Panc1 (cell line): ENCODE data around the gene TSKU. TPM values are rescaled to one million over a fixed set of nuclear protein-coding genes. Genes with fewer than 3 reads are reported as not detected.

Source experiments
- ATAC-seq: fragments of 200-7000 bp; cut with Tn5 transposase; 2 replicates; pipeline ENCODE4 v1.9.1; 2020; ENCODE audit warnings: mild to moderate bottlenecking, moderate library complexity
- BruUV-seq: library from RNA; stranded (reverse); fragments of 400-500 nt; replicated peaks from 2 replicates; lab custom pipeline; 2021; lab: Mats Ljungman, UMichigan
- CTCF ChIA-PET: fragments of 300-600 bp; sonication (Branson Sonifier 250); formaldehyde crosslinking; loops from one replicate; lab custom pipeline; 2022; ENCODE audit warnings: antibody characterized with exemption; lab: Charles Lee
- POLR2A ChIA-PET: fragments of 300-600 bp; sonication (Branson Sonifier 250); formaldehyde crosslinking; loops from one replicate; lab custom pipeline; 2022; ENCODE audit warnings: antibody characterized with exemption; lab: Charles Lee
- DNase-seq: peaks from one replicate; pipeline ENCODE4 v3.0.0-alpha.2; 2010; ENCODE audit warnings: low read depth, low spot score
- H3K27ac ChIP-seq: 2 replicates; pipeline ENCODE4 v1.5.1; 2011; ENCODE audit warnings: mild to moderate bottlenecking, low read length, inconsistent platforms
- H3K27me3 ChIP-seq: fragments of 200-500 bp; sonication (Bioruptor generic); 2 replicates; pipeline ENCODE4 v1.6.0; 2014; ENCODE audit warnings: low read length, inconsistent platforms; ENCODE audit not compliant: control insufficient read depth, insufficient read depth
- H3K36me3 ChIP-seq: fragments of 200-500 bp; sonication (Bioruptor generic); 2 replicates; pipeline ENCODE4 v1.5.1; 2014; ENCODE audit warnings: inconsistent platforms, mild to moderate bottlenecking, low read length, moderate library complexity; ENCODE audit not compliant: control insufficient read depth, insufficient read depth
- H3K4me1 ChIP-seq: 2 replicates; pipeline ENCODE4 v1.5.1; 2011; ENCODE audit warnings: inconsistent platforms, mild to moderate bottlenecking, low read length, moderate library complexity; ENCODE audit not compliant: control insufficient read depth, insufficient read depth
- H3K4me3 ChIP-seq, 2 experiments: 2 replicates each; pipeline ENCODE4 v1.5.1; 2011 to 2012; ENCODE audit warnings: low read depth in 2 of 2, low read length in 2 of 2, mild to moderate bottlenecking in 2 of 2, inconsistent platforms in 1 of 2, moderate library complexity in 1 of 2
- H3K9me3 ChIP-seq: fragments of 200-500 bp; sonication (Bioruptor generic); 2 replicates; pipeline ENCODE4 v1.5.1; 2014; ENCODE audit warnings: low read depth, mild to moderate bottlenecking, inconsistent platforms, low read length, moderate library complexity; ENCODE audit not compliant: control insufficient read depth, insufficient read depth
- POLR2AphosphoS5 ChIP-seq: IDR thresholded peaks from 2 replicates; pipeline ENCODE4 v1.6.1; 2012; ENCODE audit warnings: mild to moderate bottlenecking, low read depth, low read length, moderate library complexity
- SIN3A ChIP-seq: IDR thresholded peaks from 2 replicates; pipeline ENCODE4 v1.6.1; 2012; ENCODE audit warnings: low read depth, mild to moderate bottlenecking, low read length, moderate library complexity, borderline replicate concordance; ENCODE audit not compliant: insufficient read depth
- TCF7L2 ChIP-seq: IDR thresholded peaks from 2 replicates; pipeline ENCODE4 v1.6.1; 2011; ENCODE audit warnings: mild to moderate bottlenecking, low read depth, low read length, inconsistent platforms
- in situ Hi-C: cut with HindIII; loops from 2 replicates; pipeline ENCODE4 v1.10.0; 2016; ENCODE audit warnings: low sequenced_read_pairs, low pct_unique_long_range_greater_than_20kb
- intact Hi-C: fragments of 100-400 bp; cut with micrococcal nuclease; formaldehyde crosslinking; loops from one replicate; pipeline ENCODE4 v1.10.0; 2022; ENCODE audit not compliant: unreplicated experiment
- total RNA-seq: library from RNA; stranded (reverse); gene quantifications from one replicate; pipeline ENCODE4 v1.2.1, GENCODE V29; 2021; ENCODE audit not compliant: unreplicated experiment
- TF ChIP-seq, protein P1 (sequence below): fragments of 450-650 bp; IDR thresholded peaks from 2 replicates; pipeline ENCODE4 v1.5.1; 2017; ENCODE audit warnings: mild to moderate bottlenecking
- TF ChIP-seq, protein P2 (sequence below), 2 experiments: IDR thresholded peaks; 2 replicates each; pipeline ENCODE4 v1.6.1; 2011 to 2012; ENCODE audit warnings: low read depth in 2 of 2, control low read depth in 1 of 2, low read length in 1 of 2, mild to moderate bottlenecking in 1 of 2, moderate library complexity in 1 of 2; ENCODE audit not compliant: insufficient read depth in 1 of 2

TSKU gene
- total RNA-seq, 1 experiment from 2014 or later: 31.4 TPM

DNA sequence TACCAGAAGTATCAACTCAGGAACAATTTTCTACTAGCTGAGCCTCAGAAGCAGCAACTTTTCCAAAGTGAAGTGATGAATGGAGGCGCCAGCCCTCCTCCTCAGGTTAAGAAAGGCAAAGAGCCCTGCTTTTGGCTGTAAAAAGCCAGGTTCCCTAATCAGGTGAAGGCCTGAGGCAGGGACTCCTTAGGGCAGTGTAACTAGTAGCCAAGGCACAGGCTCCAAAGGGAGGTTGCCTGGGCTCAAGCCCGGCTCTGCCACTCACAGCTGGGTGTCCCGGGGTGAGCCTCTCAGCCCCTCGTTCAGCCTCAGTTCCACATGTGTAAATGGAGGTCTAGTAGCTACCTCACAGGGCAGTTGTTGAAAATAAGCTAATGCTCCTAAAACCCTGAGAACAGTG lies 19.5 kb downstream of the TSKU start:
- H3K36me3 ChIP-seq: no peaks in the 10 kb centered on the region
- DNase-seq (no peak), ATAC-seq (no peak)
- TF ChIP-seq POLR2AphosphoS5: no peak
- TF ChIP-seq, protein P1, sequence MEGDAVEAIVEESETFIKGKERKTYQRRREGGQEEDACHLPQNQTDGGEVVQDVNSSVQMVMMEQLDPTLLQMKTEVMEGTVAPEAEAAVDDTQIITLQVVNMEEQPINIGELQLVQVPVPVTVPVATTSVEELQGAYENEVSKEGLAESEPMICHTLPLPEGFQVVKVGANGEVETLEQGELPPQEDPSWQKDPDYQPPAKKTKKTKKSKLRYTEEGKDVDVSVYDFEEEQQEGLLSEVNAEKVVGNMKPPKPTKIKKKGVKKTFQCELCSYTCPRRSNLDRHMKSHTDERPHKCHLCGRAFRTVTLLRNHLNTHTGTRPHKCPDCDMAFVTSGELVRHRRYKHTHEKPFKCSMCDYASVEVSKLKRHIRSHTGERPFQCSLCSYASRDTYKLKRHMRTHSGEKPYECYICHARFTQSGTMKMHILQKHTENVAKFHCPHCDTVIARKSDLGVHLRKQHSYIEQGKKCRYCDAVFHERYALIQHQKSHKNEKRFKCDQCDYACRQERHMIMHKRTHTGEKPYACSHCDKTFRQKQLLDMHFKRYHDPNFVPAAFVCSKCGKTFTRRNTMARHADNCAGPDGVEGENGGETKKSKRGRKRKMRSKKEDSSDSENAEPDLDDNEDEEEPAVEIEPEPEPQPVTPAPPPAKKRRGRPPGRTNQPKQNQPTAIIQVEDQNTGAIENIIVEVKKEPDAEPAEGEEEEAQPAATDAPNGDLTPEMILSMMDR: no peak
- TF ChIP-seq TCF7L2: no peak
- TF ChIP-seq, protein P2, sequence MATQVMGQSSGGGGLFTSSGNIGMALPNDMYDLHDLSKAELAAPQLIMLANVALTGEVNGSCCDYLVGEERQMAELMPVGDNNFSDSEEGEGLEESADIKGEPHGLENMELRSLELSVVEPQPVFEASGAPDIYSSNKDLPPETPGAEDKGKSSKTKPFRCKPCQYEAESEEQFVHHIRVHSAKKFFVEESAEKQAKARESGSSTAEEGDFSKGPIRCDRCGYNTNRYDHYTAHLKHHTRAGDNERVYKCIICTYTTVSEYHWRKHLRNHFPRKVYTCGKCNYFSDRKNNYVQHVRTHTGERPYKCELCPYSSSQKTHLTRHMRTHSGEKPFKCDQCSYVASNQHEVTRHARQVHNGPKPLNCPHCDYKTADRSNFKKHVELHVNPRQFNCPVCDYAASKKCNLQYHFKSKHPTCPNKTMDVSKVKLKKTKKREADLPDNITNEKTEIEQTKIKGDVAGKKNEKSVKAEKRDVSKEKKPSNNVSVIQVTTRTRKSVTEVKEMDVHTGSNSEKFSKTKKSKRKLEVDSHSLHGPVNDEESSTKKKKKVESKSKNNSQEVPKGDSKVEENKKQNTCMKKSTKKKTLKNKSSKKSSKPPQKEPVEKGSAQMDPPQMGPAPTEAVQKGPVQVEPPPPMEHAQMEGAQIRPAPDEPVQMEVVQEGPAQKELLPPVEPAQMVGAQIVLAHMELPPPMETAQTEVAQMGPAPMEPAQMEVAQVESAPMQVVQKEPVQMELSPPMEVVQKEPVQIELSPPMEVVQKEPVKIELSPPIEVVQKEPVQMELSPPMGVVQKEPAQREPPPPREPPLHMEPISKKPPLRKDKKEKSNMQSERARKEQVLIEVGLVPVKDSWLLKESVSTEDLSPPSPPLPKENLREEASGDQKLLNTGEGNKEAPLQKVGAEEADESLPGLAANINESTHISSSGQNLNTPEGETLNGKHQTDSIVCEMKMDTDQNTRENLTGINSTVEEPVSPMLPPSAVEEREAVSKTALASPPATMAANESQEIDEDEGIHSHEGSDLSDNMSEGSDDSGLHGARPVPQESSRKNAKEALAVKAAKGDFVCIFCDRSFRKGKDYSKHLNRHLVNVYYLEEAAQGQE (IDR thresholded peaks at IDR 0.05; ENCODE audit: insufficient read depth in 1 of 2, low read depth in 2 of 2, low read length in 1 of 2): no peak
- no peak for TF ChIP-seq SIN3A
- no peak overlapping the region for H3K4me3 ChIP-seq
- no TSS peak for BruUV-seq
- CTCF ChIA-PET: interaction anchor here (0.5 to 1.3 kb wide), 2 partner anchors 116 to 117 kb away, joined by 3 to 5 read pairs; no protein-coding TSS in a partner anchor
- intact Hi-C loops: no loop called here
- no peaks in the 10 kb centered on the region for H3K27me3 ChIP-seq
- peaks cover 10% of the 10 kb centered on the region for H3K4me1 ChIP-seq
- H3K27ac ChIP-seq: no peak overlapping the region
- H3K9me3 ChIP-seq: no peaks in the 10 kb centered on the region
- POLR2A ChIA-PET: interaction anchor here (0.6 kb wide), 1 partner anchor 702 kb away, joined by 3 read pairs; no protein-coding TSS in a partner anchor
- in situ Hi-C loops: no loop called here

DNA sequence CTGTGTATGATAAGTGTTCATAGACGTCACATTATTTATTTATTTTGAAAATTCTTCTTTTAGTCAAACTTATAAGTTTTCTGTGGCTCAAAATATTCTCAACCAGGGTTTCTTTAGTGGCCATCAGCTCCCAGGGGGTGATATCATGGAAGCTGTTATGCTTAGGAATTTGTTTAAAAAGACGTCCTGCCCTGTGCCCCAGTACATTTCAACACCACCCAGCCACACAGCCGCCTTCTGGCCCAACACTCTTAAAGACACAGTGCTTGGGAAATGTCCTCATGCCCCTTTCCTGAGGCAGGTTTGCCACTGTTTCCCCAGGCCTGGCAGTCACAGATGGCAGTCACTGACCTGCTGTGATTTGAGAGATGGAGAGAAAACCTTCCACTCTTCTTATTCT lies 19.9 kb downstream of the TSKU start:
- intact Hi-C loops (no loop called here), in situ Hi-C loops (no loop called here)
- H3K27me3 ChIP-seq: no peaks in the 10 kb centered on the region
- H3K27ac ChIP-seq: no peak overlapping the region
- peaks cover 10% of the 10 kb centered on the region for H3K4me1 ChIP-seq
- H3K9me3 ChIP-seq: no peaks in the 10 kb centered on the region
- ChIA-PET CTCF (interaction anchor here (0.5 kb wide), 1 partner anchor 116 kb away, joined by 3 read pairs; no protein-coding TSS in a partner anchor), POLR2A (no interaction called here)
- H3K4me3 ChIP-seq: no peak overlapping the region
- no TSS peak for BruUV-seq
- DNase-seq (no peak), ATAC-seq (no peak)
- TF ChIP-seq, protein P2 (IDR thresholded peaks at IDR 0.05; ENCODE audit: insufficient read depth in 1 of 2, low read depth in 2 of 2, low read length in 1 of 2): no peak
- TF ChIP-seq, protein P1: no peak
- TF ChIP-seq POLR2AphosphoS5 (no peak), SIN3A (no peak), TCF7L2 (no peak)
- no peaks in the 10 kb centered on the region for H3K36me3 ChIP-seq
